HCT116 (cell line): ENCODE data around the gene TCEAL3. TPM values are rescaled to one million over a fixed set of nuclear protein-coding genes. Genes with fewer than 3 reads are reported as not detected.

Source experiments
- ATAC-seq: fragments of 200-7000 bp; cut with Tn5 transposase; 2 replicates; pipeline ENCODE4 v1.9.1; 2020; ENCODE audit warnings: mild to moderate bottlenecking, moderate library complexity
- BruUV-seq: library from RNA; stranded (reverse); fragments of 400-500 nt; replicated peaks from 2 replicates; lab custom pipeline; 2021; lab: Mats Ljungman, UMichigan
- CTCF ChIA-PET: fragments of 300-600 bp; sonication (Branson Sonifier 250); formaldehyde crosslinking; loops from one replicate; lab custom pipeline; 2021; ENCODE audit warnings: antibody characterized with exemption; lab: Charles Lee
- POLR2A ChIA-PET: fragments of 300-600, 350-600 bp; sonication (Branson Sonifier 250); formaldehyde crosslinking; loops from one replicate; lab custom pipeline; 2021; ENCODE audit warnings: antibody characterized with exemption; lab: Charles Lee
- RAD21 ChIA-PET, 2 experiments: fragments of 300-600 bp; sonication (Branson Sonifier 250); formaldehyde crosslinking; loops; one replicate each; lab custom pipeline; 2023; ENCODE audit warnings: low total read pairs in 2 of 2; ENCODE audit not compliant: uncharacterized antibody in 2 of 2, unreplicated experiment in 2 of 2, low non-redundant PET in 1 of 2; lab: Charles Lee
- DNase-seq: peaks from one replicate; pipeline ENCODE4 v3.0.0-alpha.2; 2010; ENCODE audit warnings: low read depth, low spot score
- H2AFZ ChIP-seq: fragments of 200-600 bp; shearing (Covaris generic), sonication (generic); 2 replicates; pipeline ENCODE4 v1.6.1; 2017; ENCODE audit warnings: low read depth, mixed run types, mixed read lengths, antibody characterized with exemption, low read length; ENCODE audit not compliant: poor library complexity, severe bottlenecking
- H3K27ac ChIP-seq: 2 replicates; pipeline ENCODE4 v1.5.1; 2012; ENCODE audit warnings: low read depth, low read length
- H3K27me3 ChIP-seq: fragments of 200-600 bp; sonication (generic); 2 replicates; pipeline ENCODE4 v1.6.1; 2016; ENCODE audit warnings: mixed run types, low read length, mixed read lengths; ENCODE audit not compliant: insufficient read depth
- H3K36me3 ChIP-seq, 2 experiments: fragments of 200-500 bp in 1 of 2; fragments of 200-600 bp in 1 of 2; sonication (Bioruptor generic) in 1 of 2; sonication (generic) in 1 of 2; 2 replicates each; pipeline versions ENCODE4 v1.5.1 to v1.6.1; 2014 to 2016; ENCODE audit warnings: low read length in 2 of 2, inconsistent platforms in 1 of 2, mixed read lengths in 1 of 2, mixed run types in 1 of 2; ENCODE audit not compliant: insufficient read depth in 2 of 2, control insufficient read depth in 1 of 2
- H3K4me1 ChIP-seq, 2 experiments: fragments of 200-600 bp in 1 of 2; sonication (generic) in 1 of 2; 2 replicates each; pipeline versions ENCODE4 v1.5.1 to v1.6.1; 2012 to 2017; ENCODE audit warnings: low read length in 2 of 2, inconsistent platforms in 1 of 2, mild to moderate bottlenecking in 1 of 2, mixed read lengths in 1 of 2, mixed run types in 1 of 2, moderate library complexity in 1 of 2; ENCODE audit not compliant: insufficient read depth in 2 of 2, control insufficient read depth in 1 of 2
- H3K4me2 ChIP-seq: fragments of 200-600 bp; sonication (generic); 2 replicates; pipeline ENCODE4 v1.6.1; 2017; ENCODE audit warnings: mixed run types, low read length, mixed read lengths
- H3K4me3 ChIP-seq, 2 experiments: fragments of 200-600 bp in 1 of 2; sonication (generic) in 1 of 2; replicated peaks in 1 of 2; 2 replicates each; pipeline ENCODE4 v1.5.1; 2011 to 2016; ENCODE audit warnings: low read length in 2 of 2, control low read depth in 1 of 2, low read depth in 1 of 2, mild to moderate bottlenecking in 1 of 2, mixed read lengths in 1 of 2, mixed run types in 1 of 2
- H3K79me2 ChIP-seq: fragments of 200-600 bp; sonication (generic); 2 replicates; pipeline ENCODE4 v1.6.1; 2017; ENCODE audit warnings: mild to moderate bottlenecking, mixed run types, low read length, moderate library complexity, mixed read lengths; ENCODE audit not compliant: insufficient read depth
- H3K9ac ChIP-seq: fragments of 200-600 bp; sonication (generic); 2 replicates; pipeline ENCODE4 v1.6.1; 2016; ENCODE audit warnings: low read length, mixed read lengths
- H3K9me2 ChIP-seq: fragments of 200-600 bp; sonication (generic), shearing (Covaris generic); 2 replicates; pipeline ENCODE4 v1.6.1; 2017; ENCODE audit warnings: mixed run types, mild to moderate bottlenecking, moderate library complexity; ENCODE audit not compliant: insufficient read depth
- H3K9me3 ChIP-seq, 2 experiments: fragments of 200-500 bp in 1 of 2; fragments of 200-600 bp in 1 of 2; sonication (Bioruptor generic) in 1 of 2; sonication (generic) in 1 of 2; 2 replicates each; pipeline ENCODE4 v1.6.1; 2014 to 2017; ENCODE audit warnings: low read length in 2 of 2, mixed read lengths in 2 of 2, inconsistent platforms in 1 of 2, low read depth in 1 of 2, mild to moderate bottlenecking in 1 of 2, mixed run types in 1 of 2, moderate library complexity in 1 of 2; ENCODE audit not compliant: control insufficient read depth in 1 of 2, insufficient read depth in 1 of 2
- H4K20me1 ChIP-seq: fragments of 200-600 bp; sonication (generic), shearing (Covaris generic); 2 replicates; pipeline ENCODE4 v1.6.1; 2017; ENCODE audit warnings: mixed run types, mild to moderate bottlenecking, moderate library complexity; ENCODE audit not compliant: insufficient read depth
- EGR1 ChIP-seq: IDR thresholded peaks from 2 replicates; pipeline ENCODE4 v1.6.1; 2012; ENCODE audit warnings: low read depth
- ZFX ChIP-seq: fragments of 450-650 bp; IDR thresholded peaks from 2 replicates; pipeline ENCODE4 v1.6.1; 2017
- intact Hi-C: fragments of 100-400 bp; cut with micrococcal nuclease; formaldehyde crosslinking; loops from 2 replicates; pipeline ENCODE4 v1.10.0; 2022
- total RNA-seq: library from RNA; stranded (reverse); gene quantifications from one replicate; pipeline ENCODE4 v1.2.1, GENCODE V29; 2021; ENCODE audit not compliant: unreplicated experiment
- TF ChIP-seq, protein P1 (sequence below), 3 experiments: fragments of 200-600 bp in 1 of 3; sonication (generic) in 1 of 3; IDR thresholded peaks in 2 of 3; conservative IDR thresholded peaks in 1 of 3; 2 replicates each; pipeline ENCODE4 v1.5.1; 2012 to 2017; ENCODE audit warnings: low read depth in 2 of 3, low read length in 2 of 3, antibody characterized with exemption in 1 of 3, borderline replicate concordance in 1 of 3, control low read depth in 1 of 3, mild to moderate bottlenecking in 1 of 3, mixed read lengths in 1 of 3, mixed run types in 1 of 3, moderate library complexity in 1 of 3; ENCODE audit not compliant: insufficient read depth in 1 of 3
- TF ChIP-seq, protein P2 (sequence below): IDR thresholded peaks from 2 replicates; pipeline ENCODE4 v1.6.1; 2012; ENCODE audit warnings: low read depth

The TCEAL3 gene
- total RNA-seq, 1 experiment from 2014 or later, result not detected

DNA sequence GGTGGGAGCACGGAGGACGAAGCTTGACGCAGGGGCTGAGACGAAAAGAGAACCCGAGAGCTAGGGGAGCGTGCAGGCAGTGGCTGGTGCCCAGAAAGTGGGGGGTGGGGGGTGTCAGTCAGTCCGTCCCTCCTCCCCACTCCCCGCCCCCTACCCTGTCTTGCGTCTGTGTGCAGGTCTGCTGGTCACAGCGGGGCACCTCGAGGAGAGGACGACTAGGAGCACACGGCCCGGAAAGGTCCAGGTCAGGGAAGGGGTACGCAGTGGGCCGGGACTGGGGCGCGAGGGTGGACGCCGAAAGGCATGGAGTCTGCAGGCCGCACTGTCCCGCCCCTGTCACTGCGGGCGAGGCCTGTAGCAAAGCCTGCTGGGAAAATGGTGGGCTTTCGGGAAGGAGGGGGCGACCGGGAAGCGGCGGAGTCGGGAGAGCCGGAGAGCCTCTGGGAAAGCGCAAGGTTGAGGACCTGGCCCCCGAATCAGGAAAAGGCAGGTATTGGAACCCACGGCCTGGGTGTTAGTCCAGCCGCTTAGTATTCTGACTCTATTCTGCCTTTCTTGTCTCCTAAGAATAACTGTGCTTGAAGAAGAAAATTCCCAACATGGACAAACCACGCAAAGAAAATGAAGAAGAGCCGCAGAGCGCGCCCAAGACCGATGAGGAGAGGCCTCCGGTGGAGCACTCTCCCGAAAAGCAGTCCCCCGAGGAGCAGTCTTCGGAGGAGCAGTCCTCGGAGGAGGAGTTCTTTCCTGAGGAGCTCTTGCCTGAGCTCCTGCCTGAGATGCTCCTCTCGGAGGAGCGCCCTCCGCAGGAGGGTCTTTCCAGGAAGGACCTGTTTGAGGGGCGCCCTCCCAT, 21.8 kb downstream of the TCEAL3 start:
- POLR2A ChIA-PET, result no interaction called here
- no peaks in the 10 kb centered on the region for H4K20me1 ChIP-seq
- CTCF ChIA-PET, result no interaction called here
- DNase-seq (no peak), ATAC-seq (no peak)
- RAD21 ChIA-PET, result no interaction called here
- no peak overlapping the region for H3K9ac ChIP-seq
- H2AFZ ChIP-seq, result no peak overlapping the region
- no peaks in the 10 kb centered on the region for H3K27me3 ChIP-seq
- no peak overlapping the region for H3K27ac ChIP-seq
- no peak overlapping the region for H3K4me2 ChIP-seq
- no peaks in the 10 kb centered on the region for H3K79me2 ChIP-seq
- H3K9me3 ChIP-seq, result no peaks in the 10 kb centered on the region
- no peak overlapping the region for H3K4me3 ChIP-seq
- no peaks in the 10 kb centered on the region for H3K9me2 ChIP-seq
- no TSS peak for BruUV-seq
- H3K4me1 ChIP-seq, result no peaks in the 10 kb centered on the region
- intact Hi-C loops, result no loop called here
- no peaks in the 10 kb centered on the region for H3K36me3 ChIP-seq
- TF ChIP-seq EGR1, result no peak
- TF ChIP-seq, protein P1, sequence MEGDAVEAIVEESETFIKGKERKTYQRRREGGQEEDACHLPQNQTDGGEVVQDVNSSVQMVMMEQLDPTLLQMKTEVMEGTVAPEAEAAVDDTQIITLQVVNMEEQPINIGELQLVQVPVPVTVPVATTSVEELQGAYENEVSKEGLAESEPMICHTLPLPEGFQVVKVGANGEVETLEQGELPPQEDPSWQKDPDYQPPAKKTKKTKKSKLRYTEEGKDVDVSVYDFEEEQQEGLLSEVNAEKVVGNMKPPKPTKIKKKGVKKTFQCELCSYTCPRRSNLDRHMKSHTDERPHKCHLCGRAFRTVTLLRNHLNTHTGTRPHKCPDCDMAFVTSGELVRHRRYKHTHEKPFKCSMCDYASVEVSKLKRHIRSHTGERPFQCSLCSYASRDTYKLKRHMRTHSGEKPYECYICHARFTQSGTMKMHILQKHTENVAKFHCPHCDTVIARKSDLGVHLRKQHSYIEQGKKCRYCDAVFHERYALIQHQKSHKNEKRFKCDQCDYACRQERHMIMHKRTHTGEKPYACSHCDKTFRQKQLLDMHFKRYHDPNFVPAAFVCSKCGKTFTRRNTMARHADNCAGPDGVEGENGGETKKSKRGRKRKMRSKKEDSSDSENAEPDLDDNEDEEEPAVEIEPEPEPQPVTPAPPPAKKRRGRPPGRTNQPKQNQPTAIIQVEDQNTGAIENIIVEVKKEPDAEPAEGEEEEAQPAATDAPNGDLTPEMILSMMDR (IDR thresholded peaks at IDR 0.05 in 2 of 3, conservative IDR thresholded peaks at IDR 0.05 in 1 of 3; ENCODE audit: borderline replicate concordance in 1 of 3, insufficient read depth in 1 of 3, low read depth in 2 of 3, low read length in 2 of 3), result 0 out of 6 replicates have a peak, but pooled peaks of 2 of the 3 experiments have one; percentile 10 to 15
- no peak for TF ChIP-seq ZFX
- TF ChIP-seq, protein P2, sequence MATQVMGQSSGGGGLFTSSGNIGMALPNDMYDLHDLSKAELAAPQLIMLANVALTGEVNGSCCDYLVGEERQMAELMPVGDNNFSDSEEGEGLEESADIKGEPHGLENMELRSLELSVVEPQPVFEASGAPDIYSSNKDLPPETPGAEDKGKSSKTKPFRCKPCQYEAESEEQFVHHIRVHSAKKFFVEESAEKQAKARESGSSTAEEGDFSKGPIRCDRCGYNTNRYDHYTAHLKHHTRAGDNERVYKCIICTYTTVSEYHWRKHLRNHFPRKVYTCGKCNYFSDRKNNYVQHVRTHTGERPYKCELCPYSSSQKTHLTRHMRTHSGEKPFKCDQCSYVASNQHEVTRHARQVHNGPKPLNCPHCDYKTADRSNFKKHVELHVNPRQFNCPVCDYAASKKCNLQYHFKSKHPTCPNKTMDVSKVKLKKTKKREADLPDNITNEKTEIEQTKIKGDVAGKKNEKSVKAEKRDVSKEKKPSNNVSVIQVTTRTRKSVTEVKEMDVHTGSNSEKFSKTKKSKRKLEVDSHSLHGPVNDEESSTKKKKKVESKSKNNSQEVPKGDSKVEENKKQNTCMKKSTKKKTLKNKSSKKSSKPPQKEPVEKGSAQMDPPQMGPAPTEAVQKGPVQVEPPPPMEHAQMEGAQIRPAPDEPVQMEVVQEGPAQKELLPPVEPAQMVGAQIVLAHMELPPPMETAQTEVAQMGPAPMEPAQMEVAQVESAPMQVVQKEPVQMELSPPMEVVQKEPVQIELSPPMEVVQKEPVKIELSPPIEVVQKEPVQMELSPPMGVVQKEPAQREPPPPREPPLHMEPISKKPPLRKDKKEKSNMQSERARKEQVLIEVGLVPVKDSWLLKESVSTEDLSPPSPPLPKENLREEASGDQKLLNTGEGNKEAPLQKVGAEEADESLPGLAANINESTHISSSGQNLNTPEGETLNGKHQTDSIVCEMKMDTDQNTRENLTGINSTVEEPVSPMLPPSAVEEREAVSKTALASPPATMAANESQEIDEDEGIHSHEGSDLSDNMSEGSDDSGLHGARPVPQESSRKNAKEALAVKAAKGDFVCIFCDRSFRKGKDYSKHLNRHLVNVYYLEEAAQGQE, result no peak
